H1 (cell line): Measurements from ENCODE around the gene POMZP3.
"Not testable (repeated sequence)": the region's sequence is repeated elsewhere in the genome, so short reads cannot be mapped to it uniquely, and the experiment has no call there.

Experiments
- BCL11A ChIP-seq, 2 experiments: IDR thresholded peaks; one replicate each; pipeline ENCODE4 v1.6.1; 2011; ENCODE audit warnings: low read depth in 2 of 2, low read length in 2 of 2, mild to moderate bottlenecking in 2 of 2
- CBX5 ChIP-seq: fragments of 300-800, 300-1000 bp; sonication (generic); IDR thresholded peaks from 2 replicates; pipeline ENCODE4 v1.7.1; 2016; ENCODE audit warnings: antibody characterized with exemption, low read length, low read depth
- HDAC2 ChIP-seq, 2 experiments: fragments of 300-600 bp in 1 of 2; sonication (generic) in 1 of 2; IDR thresholded peaks; 2 replicates each; pipeline ENCODE4 v1.6.1; 2011 to 2012; ENCODE audit warnings: low read depth in 2 of 2, low read length in 2 of 2, mild to moderate bottlenecking in 2 of 2, moderate library complexity in 2 of 2, borderline replicate concordance in 1 of 2, inconsistent platforms in 1 of 2
- POLR2A ChIP-seq, 2 experiments: IDR thresholded peaks; 1 replicate in 1 of 2; 2 replicates in 1 of 2; pipeline ENCODE4 v1.6.1; 2011; ENCODE audit warnings: low read depth in 2 of 2, low read length in 2 of 2, mild to moderate bottlenecking in 2 of 2; ENCODE audit errors: control extremely low read depth in 1 of 2
- POLR2AphosphoS5 ChIP-seq: IDR thresholded peaks from 2 replicates; pipeline ENCODE4 v1.6.1; 2011; ENCODE audit warnings: low read depth, low read length
- RAD21 ChIP-seq, 2 experiments: IDR thresholded peaks in 1 of 2; conservative IDR thresholded peaks in 1 of 2; 2 replicates each; pipeline ENCODE4 v1.6.1; 2011; ENCODE audit warnings: low read depth in 2 of 2, low read length in 2 of 2, improper control_type of control experiment in 1 of 2, inconsistent platforms in 1 of 2, mild to moderate bottlenecking in 1 of 2, moderate library complexity in 1 of 2
- TF ChIP-seq, protein P1 (sequence below), 3 experiments: IDR thresholded peaks; 1 replicate in 2 of 3; 2 replicates in 1 of 3; pipeline versions ENCODE4 v1.5.1 to v1.6.1; 2011; ENCODE audit warnings: low read length in 3 of 3, mild to moderate bottlenecking in 3 of 3, inconsistent platforms in 2 of 3, low read depth in 1 of 3, moderate library complexity in 1 of 3; ENCODE audit not compliant: insufficient read depth in 1 of 3; ENCODE audit errors: control extremely low read depth in 1 of 3

DNA sequence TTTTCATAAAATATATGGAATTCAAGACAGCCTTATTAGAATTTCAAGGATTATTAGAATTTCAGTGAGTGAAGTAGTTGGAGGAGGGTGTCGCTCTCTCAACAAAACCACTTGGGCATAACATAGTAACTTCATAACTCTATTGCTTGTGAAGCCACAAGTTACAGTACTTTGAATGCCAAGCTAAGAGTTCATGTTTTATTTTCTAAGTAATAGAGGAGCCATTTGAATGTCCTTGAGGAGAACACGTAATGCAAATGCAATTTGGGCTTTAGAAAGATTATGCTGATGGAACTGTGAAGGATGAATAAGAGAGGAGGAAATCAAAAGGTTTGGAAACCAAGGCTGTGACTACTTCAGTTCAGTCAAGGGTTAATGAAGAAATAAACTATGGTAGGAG lies 51.6 kb downstream of the POMZP3 start:
- TF ChIP-seq, protein P1, sequence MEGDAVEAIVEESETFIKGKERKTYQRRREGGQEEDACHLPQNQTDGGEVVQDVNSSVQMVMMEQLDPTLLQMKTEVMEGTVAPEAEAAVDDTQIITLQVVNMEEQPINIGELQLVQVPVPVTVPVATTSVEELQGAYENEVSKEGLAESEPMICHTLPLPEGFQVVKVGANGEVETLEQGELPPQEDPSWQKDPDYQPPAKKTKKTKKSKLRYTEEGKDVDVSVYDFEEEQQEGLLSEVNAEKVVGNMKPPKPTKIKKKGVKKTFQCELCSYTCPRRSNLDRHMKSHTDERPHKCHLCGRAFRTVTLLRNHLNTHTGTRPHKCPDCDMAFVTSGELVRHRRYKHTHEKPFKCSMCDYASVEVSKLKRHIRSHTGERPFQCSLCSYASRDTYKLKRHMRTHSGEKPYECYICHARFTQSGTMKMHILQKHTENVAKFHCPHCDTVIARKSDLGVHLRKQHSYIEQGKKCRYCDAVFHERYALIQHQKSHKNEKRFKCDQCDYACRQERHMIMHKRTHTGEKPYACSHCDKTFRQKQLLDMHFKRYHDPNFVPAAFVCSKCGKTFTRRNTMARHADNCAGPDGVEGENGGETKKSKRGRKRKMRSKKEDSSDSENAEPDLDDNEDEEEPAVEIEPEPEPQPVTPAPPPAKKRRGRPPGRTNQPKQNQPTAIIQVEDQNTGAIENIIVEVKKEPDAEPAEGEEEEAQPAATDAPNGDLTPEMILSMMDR (IDR thresholded peaks at IDR 0.05; ENCODE audit: control extremely low read depth in 1 of 3, insufficient read depth in 1 of 3, low read depth in 1 of 3, low read length in 3 of 3), result not testable (repeated sequence)
- TF ChIP-seq BCL11A (IDR thresholded peaks at IDR 0.05; ENCODE audit: low read depth in 2 of 2, low read length in 2 of 2); RAD21 (IDR thresholded peaks at IDR 0.05 in 1 of 2, conservative IDR thresholded peaks at IDR 0.05 in 1 of 2; ENCODE audit: low read depth in 2 of 2, low read length in 2 of 2); POLR2AphosphoS5; CBX5; HDAC2 (IDR thresholded peaks at IDR 0.05; ENCODE audit: borderline replicate concordance in 1 of 2, low read depth in 2 of 2, low read length in 2 of 2); POLR2A (IDR thresholded peaks at IDR 0.05; ENCODE audit: control extremely low read depth in 1 of 2, low read depth in 2 of 2, low read length in 2 of 2): not testable (repeated sequence)
